GM19025 (cell line): ENCODE measurements around the gene C19orf53.

Experiments used
- ATAC-seq: cut with Tn5 transposase; IDR thresholded peaks from one replicate; pipeline ENCODE4 v1.9.1; 2021; ENCODE audit warnings: mild to moderate bottlenecking, low read depth, moderate library complexity; ENCODE audit not compliant: unreplicated experiment

Gene C19orf53

DNA sequence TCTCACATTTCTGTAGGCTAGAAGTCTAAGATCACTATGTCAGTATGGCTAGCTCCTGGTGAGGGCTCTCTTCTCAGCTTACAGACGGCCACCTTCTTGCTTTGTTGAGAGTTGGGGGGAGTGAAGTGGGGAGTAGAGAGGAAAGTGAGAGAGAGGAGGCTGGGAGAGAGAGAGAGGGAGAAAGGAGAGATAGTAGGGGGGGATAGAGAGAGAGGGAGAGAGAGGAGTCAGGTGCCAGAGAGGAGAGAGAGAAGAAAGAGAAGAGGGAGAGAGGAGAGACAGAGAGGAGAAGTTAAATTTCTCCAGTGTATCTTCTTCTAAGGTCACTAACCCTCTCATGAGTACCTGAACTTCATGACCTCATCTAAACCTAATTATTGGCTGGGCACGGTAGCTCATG is 49.6 kb downstream of the C19orf53 start:
- no peak for ATAC-seq

DNA sequence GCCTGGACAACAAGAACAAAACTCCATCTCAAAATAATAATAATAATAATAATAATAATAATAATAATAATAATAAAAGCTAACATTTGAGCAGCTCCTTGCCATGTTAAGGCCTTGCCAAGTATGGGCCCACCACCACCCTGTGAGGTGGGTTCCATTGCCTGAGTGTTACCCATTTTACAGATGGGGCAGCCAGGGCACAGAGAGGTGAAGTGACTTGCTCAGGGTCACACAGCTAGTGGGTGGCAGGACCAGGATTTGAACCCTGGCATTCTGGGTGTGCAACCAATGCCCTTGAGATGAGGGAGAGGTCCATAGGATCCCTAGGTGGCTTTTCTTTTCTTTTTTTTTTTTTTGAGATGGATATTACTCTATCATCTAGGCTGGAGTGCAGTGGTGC is 50.4 kb downstream of the C19orf53 start:
- ATAC-seq, result no peak

DNA sequence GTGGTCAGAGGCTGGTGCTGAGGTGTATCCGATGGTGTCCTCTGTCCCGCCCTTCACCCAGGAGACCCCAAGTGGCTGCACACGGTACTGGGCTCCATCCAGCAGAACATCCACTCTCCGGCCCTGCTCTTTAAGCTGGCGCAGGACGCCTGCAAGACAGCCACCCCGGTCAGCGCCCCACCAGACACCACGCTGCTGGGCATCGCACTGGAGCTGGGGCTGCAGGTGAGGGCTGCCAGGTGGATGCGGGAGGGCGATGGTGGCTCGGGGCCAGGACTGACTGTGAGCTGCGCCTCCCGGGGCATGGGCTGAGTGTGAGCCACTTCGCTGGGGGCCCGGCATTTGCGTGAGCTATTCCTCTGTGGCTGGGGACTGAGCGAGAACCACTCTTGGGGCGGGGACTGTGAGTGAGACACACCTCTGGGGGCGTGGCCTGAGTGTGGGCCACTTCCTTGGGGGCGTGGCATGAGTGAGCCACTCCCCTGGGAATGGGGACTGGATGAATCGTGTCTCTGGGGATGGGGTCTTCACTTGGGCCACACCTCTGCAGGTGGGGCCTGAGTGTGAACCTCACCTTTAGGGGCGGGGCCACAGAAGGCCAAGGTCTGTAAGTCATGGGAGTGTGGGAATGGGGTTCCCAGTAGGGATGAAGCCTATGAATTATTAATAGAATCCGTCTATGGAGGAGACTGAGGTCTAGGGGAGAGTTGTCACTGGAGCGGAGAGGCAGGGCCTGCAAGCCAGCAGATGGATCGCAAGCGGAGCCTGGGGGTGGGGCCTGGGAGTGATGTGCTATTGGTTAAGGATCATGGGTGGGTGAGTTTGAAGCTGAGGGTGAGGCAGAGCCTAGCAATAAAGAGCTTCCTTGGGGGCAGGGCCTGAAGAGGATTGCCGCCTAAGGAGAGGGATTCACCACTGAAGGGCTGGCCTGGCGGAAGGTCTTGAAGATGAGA is 51.5 kb downstream of the C19orf53 start:
- no peak for ATAC-seq

DNA sequence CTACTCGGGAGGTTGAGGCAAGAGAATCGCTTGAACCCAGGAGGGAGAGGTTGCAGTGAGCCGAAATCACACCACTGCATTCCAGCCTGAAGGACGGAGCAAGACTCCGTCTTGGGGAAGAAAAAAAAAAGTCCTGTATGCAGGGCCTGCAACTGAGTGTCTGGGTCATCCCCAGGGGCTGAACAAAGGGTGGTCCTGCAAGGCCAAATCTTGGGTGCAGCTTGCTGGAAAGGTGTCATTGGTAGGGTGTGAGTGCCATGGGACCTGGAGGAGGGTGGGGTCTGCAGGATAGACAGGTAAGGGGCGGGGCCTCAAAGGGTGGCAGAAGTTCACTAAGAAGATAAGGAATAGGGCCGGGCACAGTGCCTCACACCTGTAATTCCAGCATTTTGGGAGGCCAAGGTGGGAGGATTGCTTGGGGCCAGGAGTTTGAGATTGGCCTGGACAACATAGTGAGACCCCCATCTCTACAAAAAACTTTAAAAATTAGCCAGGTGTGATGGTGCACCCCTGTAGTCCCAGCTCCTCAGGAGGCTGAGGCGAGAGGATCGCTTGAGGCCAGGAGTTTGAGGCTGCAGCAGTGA is 52.5 kb downstream of the C19orf53 start:
- no peak for ATAC-seq

DNA sequence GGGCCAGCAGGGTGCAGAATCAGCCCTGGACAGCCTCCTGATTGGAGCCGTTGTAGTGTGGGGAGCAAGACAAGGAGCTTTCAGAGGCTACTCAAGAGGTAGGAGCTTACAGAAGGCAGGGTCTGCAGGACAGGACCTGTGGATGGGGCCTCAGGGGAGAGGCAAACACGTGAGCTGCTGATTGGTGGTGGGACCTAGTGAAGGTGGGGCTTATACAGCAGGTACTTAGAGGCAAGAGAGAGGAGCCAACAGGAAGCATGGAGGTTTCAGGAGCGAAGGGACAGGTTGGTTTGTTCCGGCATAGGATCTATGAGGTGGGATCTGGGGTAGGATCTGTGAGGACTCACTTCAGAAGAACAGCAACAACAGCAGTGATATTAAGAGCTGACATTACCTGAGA is 53.4 kb downstream of the C19orf53 start:
- no peak for ATAC-seq
